22Rv1 (cell line): Measurements from ENCODE around the gene APPL2.
"Not testable (repeated sequence)": the region's sequence is repeated elsewhere in the genome, so short reads cannot be mapped to it uniquely, and the experiment has no call there.

Experiments used
- H3K27ac ChIP-seq: fragments of 450-650 bp; 2 replicates; pipeline ENCODE4 v1.5.1; 2017
- CTCF ChIP-seq: fragments of 450-650 bp; IDR thresholded peaks from 2 replicates; pipeline ENCODE4 v1.5.1; 2017; ENCODE audit warnings: mild to moderate bottlenecking
- ZFX ChIP-seq: fragments of 450-650 bp; IDR thresholded peaks from 2 replicates; pipeline ENCODE4 v1.6.1; 2017; ENCODE audit warnings: antibody characterized with exemption, borderline replicate concordance

Gene APPL2

GRCh38 chr12:105256011-105256410 is 20.0 kb upstream of the APPL2 start:
- H3K27ac ChIP-seq, result no peak overlapping the region
- no peak for TF ChIP-seq CTCF
- TF ChIP-seq ZFX, result no peak

GRCh38 chr12:105253866-105254513 is 18.0 kb upstream of the APPL2 start:
- H3K27ac ChIP-seq, result no peak overlapping the region

GRCh38 chr12:105252901-105253300 is 16.9 kb upstream of the APPL2 start:
- no peak overlapping the region for H3K27ac ChIP-seq
- no peak for TF ChIP-seq CTCF
- no peak for TF ChIP-seq ZFX

More at GRCh38 chr12:105253866-105254513, 18.0 kb upstream of the APPL2 start:
- TF ChIP-seq ZFX (no peak), CTCF (no peak)

GRCh38 chr12:105245776-105246427 is 9.9 kb upstream of the APPL2 start:
- H3K27ac ChIP-seq, result not testable (repeated sequence)

- no peak overlapping the region for H3K27ac ChIP-seq
- TF ChIP-seq CTCF (no peak), ZFX (no peak)
Observed at GRCh38 chr12:105245291-105245690, 9.3 kb upstream of the APPL2 start.

- H3K27ac ChIP-seq, result no peak overlapping the region
- no peak for TF ChIP-seq CTCF
- no peak for TF ChIP-seq ZFX
Observed at GRCh38 chr12:105240228-105240627, 4.3 kb upstream of the APPL2 start.

GRCh38 chr12:105239304-105239703 is 3.3 kb upstream of the APPL2 start:
- TF ChIP-seq CTCF (no peak), ZFX (no peak)
- no peak overlapping the region for H3K27ac ChIP-seq
